ENCODE results near the gene GABPB2. TPM values are rescaled to one million over a fixed set of nuclear protein-coding genes. Genes with fewer than 3 reads are reported as not detected.

The GABPB2 gene
- total RNA-seq, 1 experiment from 2014 or later: 8.1 TPM

DNA sequence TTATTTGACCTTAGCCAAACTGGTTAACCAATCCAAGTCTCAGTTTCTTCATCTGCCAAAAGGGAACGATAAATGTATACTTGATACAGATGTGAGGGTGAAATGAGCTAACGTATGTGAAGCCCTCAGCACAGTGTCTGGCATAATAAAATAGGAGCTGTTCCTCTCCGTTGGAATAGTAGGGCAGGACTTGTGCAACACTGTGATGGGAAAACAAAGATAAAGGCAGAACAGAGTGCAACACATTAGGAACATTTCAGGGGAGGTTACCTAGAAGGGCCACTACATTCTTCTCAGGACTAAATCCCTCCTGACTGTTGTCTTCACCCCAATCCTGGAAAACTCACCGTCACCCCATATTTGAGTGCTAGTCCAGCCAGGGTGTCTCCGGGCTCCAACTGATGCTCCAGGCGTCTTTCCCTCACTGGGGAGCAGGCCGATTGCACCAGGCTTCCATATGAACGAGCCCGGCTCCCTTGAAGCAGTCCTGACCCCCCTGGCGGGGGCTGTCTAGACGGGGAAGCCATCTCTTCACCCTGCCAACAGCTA lies 94.2 kb downstream of the GABPB2 start:
- no peak; the same call in 1 of the 2 replicates for ATAC-seq
- CTCF ChIA-PET: interaction anchor here (0.5 to 1.1 kb wide), 3 partner anchors 9 to 188 kb away, joined by 3 to 5 read pairs (median 4); no protein-coding TSS in a partner anchor

DNA sequence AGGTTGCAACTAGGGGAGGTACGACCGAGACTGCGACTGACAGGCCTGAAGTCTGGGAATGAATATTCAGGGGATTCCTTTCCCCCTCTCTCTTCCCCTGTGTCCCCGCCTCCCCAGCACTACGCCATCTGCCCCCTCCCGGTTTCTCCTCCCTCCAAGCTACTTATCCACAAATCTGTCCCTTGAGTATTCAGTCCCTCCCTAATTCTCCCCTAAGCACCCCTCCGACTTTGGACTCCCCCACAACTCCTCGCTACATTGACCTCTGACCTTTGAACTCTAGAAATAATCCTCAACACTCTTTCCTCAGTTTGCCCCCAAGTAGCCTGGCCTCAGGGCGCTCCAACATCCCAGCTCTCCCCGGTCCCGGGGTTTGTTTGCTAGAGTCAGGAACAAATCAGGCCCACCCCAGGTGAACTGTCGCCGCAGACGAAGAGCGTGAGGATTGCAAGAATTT lies 94.7 kb downstream of the GABPB2 start:
- no peak for DNase-seq (ENCODE audit: low read depth, low spot score)
- H3K27ac ChIP-seq (ENCODE audit: low read length): peak overlapping the region; percentile 99
- peak; percentile 61 for ATAC-seq
- no peaks in the 10 kb centered on the region for H3K27me3 ChIP-seq (ENCODE audit: control insufficient read depth, insufficient read depth, low read length)
- peak overlapping the region; percentile 83 to 92 for H3K4me3 ChIP-seq (ENCODE audit: low read depth in 2 of 2, low read length in 2 of 2)
- ChIA-PET CTCF (interaction anchor here (0.5 to 1.1 kb wide), 3 partner anchors 10 to 188 kb away, joined by 3 to 5 read pairs (median 4); no protein-coding TSS in a partner anchor), POLR2A (interaction anchor here (0.5 kb wide), 2 partner anchors 44 to 487 kb away, joined by 3 to 5 read pairs; no protein-coding TSS in a partner anchor)
- intact Hi-C loops (cut with micrococcal nuclease; ENCODE audit: unreplicated experiment): no loop called here
- in situ Hi-C loops (cut with HindIII; ENCODE audit: low pct_unique_long_range_greater_than_20kb, low sequenced_read_pairs): no loop called here
- TF ChIP-seq SIN3A (IDR thresholded peaks at IDR 0.05; ENCODE audit: borderline replicate concordance, insufficient read depth, low read depth, low read length) (no peak), REST (IDR thresholded peaks at IDR 0.05; ENCODE audit: insufficient read depth in 1 of 2, low read depth in 2 of 2, low read length in 1 of 2) (no peak), CTCF (IDR thresholded peaks at IDR 0.05) (no peak), POLR2AphosphoS5 (IDR thresholded peaks at IDR 0.05; ENCODE audit: low read depth, low read length) (no peak), TCF7L2 (IDR thresholded peaks at IDR 0.05; ENCODE audit: low read depth, low read length) (no peak)
- peaks cover 9% of the 10 kb centered on the region for H3K36me3 ChIP-seq (ENCODE audit: control insufficient read depth, insufficient read depth, low read length)
- H3K9me3 ChIP-seq (ENCODE audit: control insufficient read depth, insufficient read depth, low read depth, low read length): no peaks in the 10 kb centered on the region
- TSS peak; percentile 67 for BruUV-seq (replicated peaks)
- peaks cover 16% of the 10 kb centered on the region for H3K4me1 ChIP-seq (ENCODE audit: control insufficient read depth, insufficient read depth, low read length)

More for the DNA sequence above, 94.2 kb downstream of the GABPB2 start:
- BruUV-seq (replicated peaks): no TSS peak
- no peaks in the 10 kb centered on the region for H3K27me3 ChIP-seq (ENCODE audit: control insufficient read depth, insufficient read depth, low read length)
- H3K4me1 ChIP-seq (ENCODE audit: control insufficient read depth, insufficient read depth, low read length): peaks cover 16% of the 10 kb centered on the region
- H3K36me3 ChIP-seq (ENCODE audit: control insufficient read depth, insufficient read depth, low read length): peaks cover 9% of the 10 kb centered on the region
- H3K27ac ChIP-seq (ENCODE audit: low read length): peak overlapping the region; percentile 99
- intact Hi-C loops (cut with micrococcal nuclease; ENCODE audit: unreplicated experiment): no loop called here
- no peak for TF ChIP-seq CTCF (IDR thresholded peaks at IDR 0.05)
- no peak for TF ChIP-seq TCF7L2 (IDR thresholded peaks at IDR 0.05; ENCODE audit: low read depth, low read length)
- no peak for TF ChIP-seq SIN3A (IDR thresholded peaks at IDR 0.05; ENCODE audit: borderline replicate concordance, insufficient read depth, low read depth, low read length)
- DNase-seq (ENCODE audit: low read depth, low spot score): no peak
- in situ Hi-C loops (cut with HindIII; ENCODE audit: low pct_unique_long_range_greater_than_20kb, low sequenced_read_pairs): no loop called here
- POLR2A ChIA-PET: interaction anchor here (0.5 kb wide), 1 partner anchor 44 kb away, joined by 5 read pairs; no protein-coding TSS in a partner anchor
- no peaks in the 10 kb centered on the region for H3K9me3 ChIP-seq (ENCODE audit: control insufficient read depth, insufficient read depth, low read depth, low read length)
- peak overlapping the region; percentile 83 to 92 for H3K4me3 ChIP-seq (ENCODE audit: low read depth in 2 of 2, low read length in 2 of 2)

Data from Panc1 (cell line).